GM23248 (cell line): Measurements from ENCODE around the gene RASAL3.

Experiments
- EZH2 ChIP-seq: fragments of 200-600 bp; sonication (generic); IDR thresholded peaks from 2 replicates; pipeline ENCODE4 v1.6.1; 2018; ENCODE audit warnings: antibody characterized with exemption, mild to moderate bottlenecking; ENCODE audit not compliant: insufficient read depth, poor library complexity, severe bottlenecking
- EZH2phosphoT487 ChIP-seq: fragments of 200-600 bp; sonication (generic); IDR thresholded peaks from 2 replicates; pipeline ENCODE4 v1.6.1; 2018; ENCODE audit warnings: antibody characterized with exemption, moderate library complexity, mild to moderate bottlenecking, low read depth; ENCODE audit not compliant: insufficient read depth

- no peak for TF ChIP-seq EZH2phosphoT487
- TF ChIP-seq EZH2: no peak
These were observed 35.2 kb downstream of the RASAL3 start for GRCh38 chr19:15428956-15429824.
